Activated CD8-positive, alpha-beta memory T cell treated with anti-CD3 and anti-CD28 coated beads for 36 hours (primary cell): ENCODE measurements around the gene IFT88. TPM values are rescaled to one million over a fixed set of nuclear protein-coding genes. Genes with fewer than 3 reads are reported as not detected.

ENCODE experiments used
- CTCF ChIA-PET: fragments of 350-600 bp; sonication (Branson Sonifier 250); formaldehyde crosslinking; loops from one replicate; lab custom pipeline; 2021; ENCODE audit warnings: antibody characterized with exemption; lab: Charles Lee
- POLR2A ChIA-PET: fragments of 350-600 bp; sonication (Branson Sonifier 250); formaldehyde crosslinking; loops from one replicate; lab custom pipeline; 2021; ENCODE audit warnings: antibody characterized with exemption; lab: Charles Lee
- total RNA-seq, 2 experiments: library from RNA; stranded (reverse); gene quantifications; one replicate each; pipeline ENCODE4 v1.2.3, GENCODE V29; 2021

The IFT88 gene
- total RNA-seq, 2 experiments from 2014 or later, result 4.0 to 4.7 TPM

GRCh38 chr13:20727856-20728255 is 160.9 kb downstream of the IFT88 start:
- CTCF ChIA-PET, result no interaction called here
- POLR2A ChIA-PET, result no interaction called here

GRCh38 chr13:20728579-20729311 is 161.8 kb downstream of the IFT88 start:
- CTCF ChIA-PET, result no interaction called here
- POLR2A ChIA-PET, result no interaction called here

- POLR2A ChIA-PET, result no interaction called here
- CTCF ChIA-PET, result no interaction called here
Measured at GRCh38 chr13:20729633-20730585, 163.0 kb downstream of the IFT88 start.

- CTCF ChIA-PET, result no interaction called here
Measured at GRCh38 chr13:20738616-20739015, 171.7 kb downstream of the IFT88 start.

GRCh38 chr13:20740021-20740420 is 173.1 kb downstream of the IFT88 start:
- ChIA-PET POLR2A (no interaction called here), CTCF (no interaction called here)

More at GRCh38 chr13:20738616-20739015, 171.7 kb downstream of the IFT88 start:
- POLR2A ChIA-PET, result no interaction called here

Other genes starting within 250 kb of the IFT88 start
- 1 to 10 TPM; 7.2 to 7.3 TPM for gene CRYL1, start 41.3 kb upstream of the IFT88 start, total RNA-seq
- 1 to 10 TPM; 1.0 to 1.2 TPM for gene IL17D, start 136.5 kb downstream of the IFT88 start, total RNA-seq
- gene EEF1AKMT1, start 206.8 kb downstream of the IFT88 start, total RNA-seq, result 10 to 100 TPM; 19.6 to 21.3 TPM